CD14-positive monocyte (primary cell): ENCODE data around the gene LAX1. TPM values are rescaled to one million over a fixed set of nuclear protein-coding genes. Genes with fewer than 3 reads are reported as not detected.

Experiments used
- DNase-seq, 3 donors: peaks; one replicate each; pipeline ENCODE4 v3.0.0-alpha.2; 2011 to 2022
- H2AFZ ChIP-seq: 2 replicates; pipeline ENCODE4 v1.6.0; 2012; ENCODE audit warnings: mild to moderate bottlenecking, low read depth, low read length, inconsistent platforms; ENCODE audit not compliant: insufficient read depth, poor library complexity, severe bottlenecking
- H3K27ac ChIP-seq, 2 donors: 1 replicate in 1 of 2; 2 replicates in 1 of 2; pipeline ENCODE4 v1.5.1; 2012 to 2013; ENCODE audit warnings: low read length in 2 of 2, control low read depth in 1 of 2, inconsistent platforms in 1 of 2, low read depth in 1 of 2, mild to moderate bottlenecking in 1 of 2
- H3K27me3 ChIP-seq, 2 donors: one replicate each; pipeline versions ENCODE4 v1.6.0 to v1.6.1; 2011 to 2013; ENCODE audit warnings: low read length in 2 of 2; ENCODE audit not compliant: control insufficient read depth in 2 of 2, insufficient read depth in 2 of 2
- H3K36me3 ChIP-seq, 2 donors: replicated peaks in 1 of 2; 1 replicate in 1 of 2; 2 replicates in 1 of 2; pipeline versions ENCODE4 v1.5.1 to v1.6.1; 2012 to 2013; ENCODE audit warnings: low read length in 2 of 2, control low read depth in 1 of 2, inconsistent platforms in 1 of 2, mild to moderate bottlenecking in 1 of 2; ENCODE audit not compliant: insufficient read depth in 2 of 2, control insufficient read depth in 1 of 2
- H3K4me1 ChIP-seq, 2 donors: 1 replicate in 1 of 2; 2 replicates in 1 of 2; pipeline versions ENCODE4 v1.5.1 to v1.6.1; 2012 to 2013; ENCODE audit warnings: low read length in 2 of 2, control low read depth in 1 of 2, inconsistent platforms in 1 of 2, mild to moderate bottlenecking in 1 of 2, moderate library complexity in 1 of 2; ENCODE audit not compliant: insufficient read depth in 2 of 2, control insufficient read depth in 1 of 2
- H3K4me2 ChIP-seq: replicated peaks from 2 replicates; pipeline ENCODE3; 2012; ENCODE audit warnings: low read length, moderate library complexity, mild to moderate bottlenecking; ENCODE audit not compliant: poor library complexity, severe bottlenecking; ENCODE audit errors: extremely low read depth
- H3K4me3 ChIP-seq, 3 experiments: fragments of 200-600 bp in 1 of 3; sonication (generic) in 1 of 3; replicated peaks in 1 of 3; 1 replicate in 2 of 3; 2 replicates in 1 of 3; pipeline ENCODE4 v1.5.1; 2011 to 2013; ENCODE audit warnings: low read length in 3 of 3, mild to moderate bottlenecking in 3 of 3, control low read depth in 2 of 3, low read depth in 2 of 3, inconsistent platforms in 1 of 3, moderate library complexity in 1 of 3
- H3K79me2 ChIP-seq: 2 replicates; pipeline ENCODE4 v1.6.0; 2012; ENCODE audit warnings: mild to moderate bottlenecking, control low read depth, inconsistent platforms, low read length, moderate library complexity; ENCODE audit not compliant: insufficient read depth
- H3K9ac ChIP-seq: 2 replicates; pipeline ENCODE4 v1.6.0; 2017; ENCODE audit warnings: low read length, mild to moderate bottlenecking; ENCODE audit not compliant: insufficient read depth, poor library complexity, severe bottlenecking
- H3K9me3 ChIP-seq, 2 donors: replicated peaks in 1 of 2; 1 replicate in 1 of 2; 2 replicates in 1 of 2; pipeline versions ENCODE4 v1.5.1 to v1.6.1; 2012 to 2013; ENCODE audit warnings: low read length in 2 of 2, control low read depth in 1 of 2; ENCODE audit not compliant: control insufficient read depth in 1 of 2, insufficient read depth in 1 of 2
- H4K20me1 ChIP-seq: 2 replicates; pipeline ENCODE4 v1.6.0; 2012; ENCODE audit warnings: mild to moderate bottlenecking, low read length, control low read depth, moderate library complexity; ENCODE audit not compliant: insufficient read depth
- H3K27ac Mint-ChIP-seq, 7 donors: one replicate each; pipeline ENCODE4 v1.8.0; 2020; ENCODE audit warnings: mild to moderate bottlenecking in 7 of 7, mixed read lengths in 7 of 7, moderate library complexity in 6 of 7, inconsistent platforms in 2 of 7
- H3K27me3 Mint-ChIP-seq, 3 donors: one replicate each; pipeline ENCODE4 v1.8.0; 2021 to 2022; ENCODE audit warnings: low read depth in 3 of 3, mild to moderate bottlenecking in 3 of 3, mixed read lengths in 3 of 3, moderate library complexity in 3 of 3, inconsistent platforms in 1 of 3
- H3K36me3 Mint-ChIP-seq, 2 donors: one replicate each; pipeline ENCODE4 v1.8.0; 2020; ENCODE audit warnings: mixed read lengths in 2 of 2, inconsistent platforms in 1 of 2, mild to moderate bottlenecking in 1 of 2
- H3K4me1 Mint-ChIP-seq: one replicate; pipeline ENCODE4 v1.8.0; 2020; ENCODE audit warnings: mild to moderate bottlenecking, mixed read lengths
- H3K4me3 Mint-ChIP-seq, 2 donors: one replicate each; pipeline ENCODE4 v1.8.0; 2020; ENCODE audit warnings: mild to moderate bottlenecking in 2 of 2, mixed read lengths in 2 of 2, moderate library complexity in 1 of 2
- H3K9me3 Mint-ChIP-seq, 7 donors: one replicate each; pipeline ENCODE4 v1.8.0; 2020 to 2022; ENCODE audit warnings: mixed read lengths in 7 of 7, mild to moderate bottlenecking in 6 of 7, moderate library complexity in 6 of 7, inconsistent platforms in 2 of 7
- WGBS: methylation state at CpG from one replicate; pipeline ENCODE4 v1.1.5; 2013; ENCODE audit warnings: missing lambda C conversion rate; ENCODE audit not compliant: insufficient coverage; 5-methylcytosine and 5-hydroxymethylcytosine counted together
- intact Hi-C, 2 donors: fragments of 100-400 bp; cut with micrococcal nuclease; formaldehyde crosslinking; loops; one replicate each; pipeline versions ENCODE4 v1.15.0 to v1.15.1; 2023
- polyA plus RNA-seq, 3 donors: library from polyadenylated mRNA; depleted of rRNA in 1 of 3; unstranded in 2 of 3; stranded (reverse) in 1 of 3; fragments of 300-500 nt in 2 of 3; fragments of >200 nt in 1 of 3; fragmentation: Illumina TruSeq in 2 of 3; gene quantifications; 1 replicate in 2 of 3; 2 replicates in 1 of 3; pipeline ENCODE4 v1.2.3, GENCODE V29; 2012 to 2021
- TF ChIP-seq, protein P1 (sequence below): fragments of 200-600 bp; IDR thresholded peaks from one replicate; pipeline ENCODE4 v1.8.0; 2022; ENCODE audit warnings: antibody characterized with exemption, mild to moderate bottlenecking

LAX1 gene
- polyA plus RNA-seq, 3 donors, result 0.07 TPM; not detected in 2

DNA sequence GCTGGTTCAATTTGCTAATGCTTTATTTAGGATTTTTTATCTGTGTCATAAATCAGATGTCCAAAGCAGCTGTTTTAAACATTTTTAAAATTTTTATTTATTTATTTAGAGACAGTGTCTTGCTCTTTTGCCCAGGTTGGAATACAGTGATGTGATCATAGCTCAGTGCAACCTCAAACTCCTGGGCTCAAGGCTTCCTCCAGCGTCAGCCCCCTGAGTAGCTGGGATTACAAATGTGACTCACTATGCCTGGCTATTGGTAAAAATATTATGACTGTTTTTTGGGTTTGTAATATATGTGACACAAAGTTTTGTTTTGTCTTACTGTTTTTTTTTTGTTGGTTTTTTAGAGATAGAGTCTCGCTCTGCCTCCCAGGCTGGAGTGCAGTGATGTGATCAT is 42.2 kb downstream of the LAX1 start:
- peaks cover 96% of the 10 kb centered on the region for H3K79me2 ChIP-seq
- H3K4me1 ChIP-seq, result no peaks in the 10 kb centered on the region
- intact Hi-C loops, result no loop called here
- H3K4me3 ChIP-seq, result no peak overlapping the region
- no peak overlapping the region for H3K27ac ChIP-seq
- H3K36me3 ChIP-seq, result peaks cover 39 to 86% of the 10 kb centered on the region in 2 donors
- H4K20me1 ChIP-seq, result peaks cover 100% of the 10 kb centered on the region
- no peaks in the 10 kb centered on the region for H3K27me3 ChIP-seq
- H3K9me3 ChIP-seq, result no peaks in the 10 kb centered on the region
- no peaks in the 10 kb centered on the region for H3K4me1 Mint-ChIP-seq
- TF ChIP-seq, protein P1, sequence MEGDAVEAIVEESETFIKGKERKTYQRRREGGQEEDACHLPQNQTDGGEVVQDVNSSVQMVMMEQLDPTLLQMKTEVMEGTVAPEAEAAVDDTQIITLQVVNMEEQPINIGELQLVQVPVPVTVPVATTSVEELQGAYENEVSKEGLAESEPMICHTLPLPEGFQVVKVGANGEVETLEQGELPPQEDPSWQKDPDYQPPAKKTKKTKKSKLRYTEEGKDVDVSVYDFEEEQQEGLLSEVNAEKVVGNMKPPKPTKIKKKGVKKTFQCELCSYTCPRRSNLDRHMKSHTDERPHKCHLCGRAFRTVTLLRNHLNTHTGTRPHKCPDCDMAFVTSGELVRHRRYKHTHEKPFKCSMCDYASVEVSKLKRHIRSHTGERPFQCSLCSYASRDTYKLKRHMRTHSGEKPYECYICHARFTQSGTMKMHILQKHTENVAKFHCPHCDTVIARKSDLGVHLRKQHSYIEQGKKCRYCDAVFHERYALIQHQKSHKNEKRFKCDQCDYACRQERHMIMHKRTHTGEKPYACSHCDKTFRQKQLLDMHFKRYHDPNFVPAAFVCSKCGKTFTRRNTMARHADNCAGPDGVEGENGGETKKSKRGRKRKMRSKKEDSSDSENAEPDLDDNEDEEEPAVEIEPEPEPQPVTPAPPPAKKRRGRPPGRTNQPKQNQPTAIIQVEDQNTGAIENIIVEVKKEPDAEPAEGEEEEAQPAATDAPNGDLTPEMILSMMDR, result no peak
- peaks cover 52 to 87% of the 10 kb centered on the region in 2 donors for H3K36me3 Mint-ChIP-seq
- H3K27me3 Mint-ChIP-seq, result no peaks in the 10 kb centered on the region
- no peak overlapping the region for H3K9ac ChIP-seq
- H3K4me2 ChIP-seq, result no peak overlapping the region
- H3K4me3 Mint-ChIP-seq, result no peak overlapping the region
- H3K27ac Mint-ChIP-seq, result peak overlapping the region in 2 of 7 donors; percentile 32 to 47
- no peaks in the 10 kb centered on the region for H3K9me3 Mint-ChIP-seq
- WGBS, result 100% methylated on average over 1 of the region's 2 CpGs
- DNase-seq, result no peak
- H2AFZ ChIP-seq, result no peak overlapping the region

DNA sequence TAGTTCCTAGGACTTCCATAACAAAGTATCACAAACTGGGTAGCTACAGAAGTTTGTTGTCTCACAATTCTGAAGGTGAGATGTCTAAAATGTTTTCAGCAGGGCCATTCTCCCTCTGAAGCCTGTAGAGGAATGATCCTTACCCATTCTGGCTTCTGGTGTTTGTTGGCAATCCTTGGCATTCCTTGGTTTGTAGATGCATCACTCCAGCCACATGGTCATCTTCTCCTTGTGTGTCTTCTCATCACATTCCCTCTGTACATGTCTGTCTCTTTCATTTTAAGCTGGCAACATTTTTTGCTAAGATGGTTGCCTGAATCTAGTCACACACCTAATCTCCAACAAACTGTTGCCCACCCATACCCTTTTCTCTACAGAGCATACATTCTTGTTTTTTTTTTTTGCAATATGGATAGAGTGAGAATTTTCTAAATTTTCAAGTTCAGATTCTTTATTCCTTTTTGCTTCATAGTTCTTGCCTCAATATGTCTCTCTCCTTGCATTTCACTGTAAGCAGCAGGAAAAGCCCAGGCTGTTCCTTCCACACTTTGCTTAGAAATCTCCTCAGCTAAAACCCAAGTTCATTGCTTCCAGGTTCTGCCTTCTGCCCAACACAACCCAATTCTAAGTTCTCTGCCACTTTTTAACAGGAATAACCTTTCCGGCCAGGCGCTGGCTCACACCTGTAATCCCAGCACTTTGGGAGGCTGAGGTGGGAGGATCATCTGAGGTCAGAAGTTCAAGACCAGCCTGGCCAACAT is 48.8 kb downstream of the LAX1 start:
- Histone ChIP-seq H3K4me1 (no peaks in the 10 kb centered on the region), H3K4me2 (no peak overlapping the region), H3K79me2 (peaks cover 77% of the 10 kb centered on the region), H3K27me3 (no peaks in the 10 kb centered on the region), H3K9me3 (no peaks in the 10 kb centered on the region), H3K27ac (no peak overlapping the region), H3K36me3 (peaks cover 35 to 93% of the 10 kb centered on the region in 2 donors), H4K20me1 (peaks cover 94% of the 10 kb centered on the region), H3K4me3 (no peak overlapping the region), H3K9ac (no peak overlapping the region), H2AFZ (no peak overlapping the region)
- no peaks in the 10 kb centered on the region for H3K27me3 Mint-ChIP-seq
- peak overlapping the region in 4 of 7 donors; percentile 27 to 57 (median 40) for H3K27ac Mint-ChIP-seq
- intact Hi-C loops, result no loop called here
- no peaks in the 10 kb centered on the region for H3K9me3 Mint-ChIP-seq
- peaks cover 55 to 76% of the 10 kb centered on the region in 2 donors for H3K36me3 Mint-ChIP-seq
- peaks cover 1% of the 10 kb centered on the region for H3K4me1 Mint-ChIP-seq
- no CpG with 5 or more reads among the region's 2 CpGs for WGBS
- DNase-seq, result no peak
- H3K4me3 Mint-ChIP-seq, result no peak overlapping the region
- TF ChIP-seq, protein P1, result no peak
